Measurements from ENCODE around the gene NKD1.

NKD1 gene

GRCh38 chr16:50680556-50680893 lies 132.3 kb downstream of the NKD1 start:
- TF ChIP-seq TAF1 (IDR thresholded peaks at IDR 0.05; ENCODE audit: borderline replicate concordance, insufficient read depth, low read length) (no peak), FOXP2 (optimal IDR thresholded peaks at IDR 0.05; ENCODE audit: borderline replicate concordance, extremely low read depth, extremely low read length, insufficient read depth) (no peak), REST (IDR thresholded peaks at IDR 0.05; ENCODE audit: insufficient read depth in 1 of 2, low read depth in 2 of 2, low read length in 2 of 2) (no peak), SIN3A (IDR thresholded peaks at IDR 0.05; ENCODE audit: borderline replicate concordance, insufficient read depth, low read length) (no peak), POLR2AphosphoS5 (IDR thresholded peaks at IDR 0.05; ENCODE audit: low read depth, low read length) (no peak)

- TF ChIP-seq POLR2AphosphoS5 (IDR thresholded peaks at IDR 0.05; ENCODE audit: low read depth, low read length) (no peak), FOXP2 (optimal IDR thresholded peaks at IDR 0.05; ENCODE audit: borderline replicate concordance, extremely low read depth, extremely low read length, insufficient read depth) (no peak), REST (IDR thresholded peaks at IDR 0.05; ENCODE audit: insufficient read depth in 1 of 2, low read depth in 2 of 2, low read length in 2 of 2) (no peak), SIN3A (IDR thresholded peaks at IDR 0.05; ENCODE audit: borderline replicate concordance, insufficient read depth, low read length) (no peak), TAF1 (IDR thresholded peaks at IDR 0.05; ENCODE audit: borderline replicate concordance, insufficient read depth, low read length) (no peak)
Measured at GRCh38 chr16:50681021-50681885, 133.1 kb downstream of the NKD1 start, which contains the start of gene SNX20. TSS of gene SNX20 (minus strand) at chr16:50681312. CDS start at chr16:50677526, 3,786 bp downstream.

- TF ChIP-seq REST (IDR thresholded peaks at IDR 0.05; ENCODE audit: insufficient read depth in 1 of 2, low read depth in 2 of 2, low read length in 2 of 2), result no peak
- TF ChIP-seq FOXP2 (optimal IDR thresholded peaks at IDR 0.05; ENCODE audit: borderline replicate concordance, extremely low read depth, extremely low read length, insufficient read depth), result no peak
- no peak for TF ChIP-seq POLR2AphosphoS5 (IDR thresholded peaks at IDR 0.05; ENCODE audit: low read depth, low read length)
- no peak for TF ChIP-seq SIN3A (IDR thresholded peaks at IDR 0.05; ENCODE audit: borderline replicate concordance, insufficient read depth, low read length)
- TF ChIP-seq TAF1 (IDR thresholded peaks at IDR 0.05; ENCODE audit: borderline replicate concordance, insufficient read depth, low read length), result no peak
Measured at GRCh38 chr16:50683689-50684374, 135.6 kb downstream of the NKD1 start.

- TF ChIP-seq SIN3A (IDR thresholded peaks at IDR 0.05; ENCODE audit: borderline replicate concordance, insufficient read depth, low read length) (no peak), POLR2AphosphoS5 (IDR thresholded peaks at IDR 0.05; ENCODE audit: low read depth, low read length) (no peak), FOXP2 (optimal IDR thresholded peaks at IDR 0.05; ENCODE audit: borderline replicate concordance, extremely low read depth, extremely low read length, insufficient read depth) (no peak), TAF1 (IDR thresholded peaks at IDR 0.05; ENCODE audit: borderline replicate concordance, insufficient read depth, low read length) (no peak), REST (IDR thresholded peaks at IDR 0.05; ENCODE audit: insufficient read depth in 1 of 2, low read depth in 2 of 2, low read length in 2 of 2) (no peak)
Measured at GRCh38 chr16:50684823-50685461, 136.7 kb downstream of the NKD1 start.
